IMR-90 (cell line): ENCODE data around the gene SPDEF. TPM values are rescaled to one million over a fixed set of nuclear protein-coding genes. Genes with fewer than 3 reads are reported as not detected.

Experiments
- ATAC-seq: fragments of 200-7000 bp; cut with Tn5 transposase; 2 replicates; pipeline ENCODE4 v1.9.1; 2020; ENCODE audit warnings: low read depth, mild to moderate bottlenecking, moderate library complexity
- BruUV-seq: library from RNA; stranded (reverse); fragments of 400-500 nt; replicated peaks from 2 replicates; lab custom pipeline; 2021; lab: Mats Ljungman, UMichigan
- CTCF ChIA-PET: fragments of 300-600 bp; formaldehyde crosslinking; extraction: SDS; loops from one replicate; lab custom pipeline; 2021; ENCODE audit warnings: antibody characterized with exemption; lab: Yijun Ruan, JAX
- POLR2A ChIA-PET: fragments of 300-600 bp; sonication (Branson Sonifier 250); formaldehyde crosslinking; loops from one replicate; lab custom pipeline; 2022; ENCODE audit warnings: antibody characterized with exemption; ENCODE audit not compliant: unreplicated experiment; lab: Charles Lee
- DNase-seq: peaks from one replicate; pipeline ENCODE4 v3.0.0; 2013
- H2AFZ ChIP-seq: replicated peaks from 2 replicates; pipeline ENCODE3; 2013; ENCODE audit warnings: low read length, mild to moderate bottlenecking; ENCODE audit not compliant: poor library complexity
- H2AK5ac ChIP-seq: 2 replicates; pipeline ENCODE4 v1.6.1; 2013; ENCODE audit warnings: low read depth, low read length, inconsistent platforms
- H2AK9ac ChIP-seq: replicated peaks from 2 replicates; pipeline ENCODE3; 2013; ENCODE audit warnings: mild to moderate bottlenecking, low read depth, low read length, moderate library complexity; ENCODE audit not compliant: poor library complexity
- H2BK120ac ChIP-seq: 2 replicates; pipeline ENCODE4 v1.6.1; 2013; ENCODE audit warnings: low read depth, low read length, inconsistent platforms
- H2BK15ac ChIP-seq: 3 replicates; pipeline ENCODE4 v1.6.1; 2013; ENCODE audit warnings: low read depth, low read length, inconsistent platforms
- H2BK20ac ChIP-seq: 2 replicates; pipeline ENCODE4 v1.6.1; 2013; ENCODE audit warnings: low read depth, mild to moderate bottlenecking, inconsistent platforms, low read length, moderate library complexity
- H2BK5ac ChIP-seq: 2 replicates; pipeline ENCODE4 v1.6.1; 2013; ENCODE audit warnings: mild to moderate bottlenecking, low read depth, low read length, inconsistent platforms; ENCODE audit not compliant: poor library complexity, severe bottlenecking
- H3K14ac ChIP-seq: replicated peaks from 2 replicates; pipeline ENCODE4 v1.6.1; 2013; ENCODE audit warnings: low read depth, low read length, inconsistent platforms
- H3K18ac ChIP-seq: 2 replicates; pipeline ENCODE4 v1.6.1; 2013; ENCODE audit warnings: low read depth, low read length, control low read depth
- H3K23ac ChIP-seq: 2 replicates; pipeline ENCODE4 v1.6.1; 2013; ENCODE audit warnings: low read depth, low read length, inconsistent platforms
- H3K27ac ChIP-seq: 2 replicates; pipeline ENCODE4 v1.5.1; 2013; ENCODE audit warnings: mild to moderate bottlenecking, control low read depth, low read length; ENCODE audit not compliant: insufficient read depth
- H3K27me3 ChIP-seq: 2 replicates; pipeline ENCODE4 v1.6.1; 2013; ENCODE audit warnings: low read length; ENCODE audit not compliant: control insufficient read depth, insufficient read depth
- H3K36me3 ChIP-seq: 2 replicates; pipeline ENCODE4 v1.6.1; 2013; ENCODE audit warnings: low read length, mixed read lengths; ENCODE audit not compliant: control insufficient read depth, insufficient read depth
- H3K4ac ChIP-seq: 2 replicates; pipeline ENCODE4 v1.6.1; 2013; ENCODE audit warnings: low read depth, low read length, inconsistent platforms
- H3K4me1 ChIP-seq: 2 replicates; pipeline ENCODE4 v1.6.1; 2013; ENCODE audit warnings: low read length, mixed read lengths; ENCODE audit not compliant: control insufficient read depth, insufficient read depth
- H3K4me2 ChIP-seq: 2 replicates; pipeline ENCODE4 v1.6.1; 2013; ENCODE audit warnings: low read depth, mild to moderate bottlenecking, control low read depth, low read length, moderate library complexity
- H3K4me3 ChIP-seq: 2 replicates; pipeline ENCODE4 v1.5.1; 2013; ENCODE audit warnings: low read depth, mild to moderate bottlenecking, control low read depth, low read length, moderate library complexity; ENCODE audit not compliant: insufficient read depth
- H3K56ac ChIP-seq: 2 replicates; pipeline ENCODE4 v1.6.1; 2013; ENCODE audit warnings: low read length, inconsistent platforms; ENCODE audit not compliant: insufficient read depth; ENCODE audit errors: extremely low read depth
- H3K79me1 ChIP-seq, 2 experiments: 2 replicates each; pipeline ENCODE4 v1.6.1; 2013; ENCODE audit warnings: low read length in 2 of 2, inconsistent platforms in 1 of 2, low read depth in 1 of 2
- H3K9ac ChIP-seq: 2 replicates; pipeline ENCODE4 v1.6.1; 2013; ENCODE audit warnings: low read depth, low read length, control low read depth
- H3K9me1 ChIP-seq: 2 replicates; pipeline ENCODE4 v1.6.1; 2013; ENCODE audit warnings: low read length, inconsistent platforms; ENCODE audit not compliant: insufficient read depth
- H3K9me3 ChIP-seq: 2 replicates; pipeline ENCODE4 v1.6.1; 2013; ENCODE audit warnings: low read length; ENCODE audit not compliant: control insufficient read depth, insufficient read depth
- H4K20me1 ChIP-seq: 2 replicates; pipeline ENCODE4 v1.6.1; 2013; ENCODE audit warnings: low read length, inconsistent platforms; ENCODE audit not compliant: insufficient read depth
- H4K5ac ChIP-seq: 2 replicates; pipeline ENCODE4 v1.6.1; 2013; ENCODE audit warnings: mild to moderate bottlenecking, low read depth, low read length, control low read depth
- H4K8ac ChIP-seq, 2 experiments: 2 replicates each; pipeline ENCODE4 v1.6.1; 2013; ENCODE audit warnings: low read depth in 2 of 2, low read length in 2 of 2, control low read depth in 1 of 2, inconsistent platforms in 1 of 2
- H4K91ac ChIP-seq: 2 replicates; pipeline ENCODE4 v1.6.1; 2013; ENCODE audit warnings: low read depth, low read length, inconsistent platforms; ENCODE audit not compliant: insufficient read depth
- BHLHE40 ChIP-seq: fragments of 150-350 bp; IDR thresholded peaks from 2 replicates; pipeline ENCODE4 v1.6.1; 2016; ENCODE audit warnings: mild to moderate bottlenecking, low read depth, low read length
- CHD1 ChIP-seq: IDR thresholded peaks from 2 replicates; pipeline ENCODE4 v1.6.1; 2012; ENCODE audit warnings: low read depth, low read length, improper control_type of control experiment
- MAFK ChIP-seq: IDR thresholded peaks from 2 replicates; pipeline ENCODE4 v1.6.1; 2012; ENCODE audit warnings: low read depth, low read length, improper control_type of control experiment
- MXI1 ChIP-seq: IDR thresholded peaks from 2 replicates; pipeline ENCODE4 v1.6.1; 2012; ENCODE audit warnings: low read depth, mild to moderate bottlenecking, low read length, moderate library complexity, borderline replicate concordance
- POLR2A ChIP-seq: IDR thresholded peaks from 2 replicates; pipeline ENCODE4 v1.6.1; 2012; ENCODE audit warnings: mild to moderate bottlenecking, low read depth, low read length
- RAD21 ChIP-seq: IDR thresholded peaks from 2 replicates; pipeline ENCODE4 v1.6.1; 2012; ENCODE audit warnings: low read length, improper control_type of control experiment
- RFX5 ChIP-seq: IDR thresholded peaks from 2 replicates; pipeline ENCODE4 v1.8.0; 2012; ENCODE audit warnings: low read depth, mild to moderate bottlenecking, low read length, moderate library complexity
- WGBS, 2 experiments: methylation state at CpG; one replicate each; pipeline versions ENCODE4 v1.1.5 to v1.1.7; 2013; ENCODE audit warnings: missing lambda C conversion rate in 2 of 2; ENCODE audit not compliant: insufficient read length in 1 of 2; ENCODE audit errors: extremely low coverage in 2 of 2; 5-methylcytosine and 5-hydroxymethylcytosine counted together
- dilution Hi-C: fragments of 300-500 bp; cut with HindIII; formaldehyde crosslinking; loops from one replicate; pipeline ENCODE4 v1.14.3; 2018; ENCODE audit warnings: low sequenced_read_pairs; ENCODE audit not compliant: unreplicated experiment
- in situ Hi-C: fragments of 300-500 bp; cut with MboI; formaldehyde crosslinking; loops from 3 replicates; pipeline ENCODE4 v1.14.3; 2019; ENCODE audit warnings: low sequenced_read_pairs, inconsistent platforms, mixed read lengths
- intact Hi-C: fragments of 100-400 bp; cut with micrococcal nuclease; formaldehyde crosslinking; loops from 2 replicates; pipeline ENCODE4 v1.10.0; 2022
- polyA plus RNA-seq, 3 experiments: library from polyadenylated mRNA; depleted of rRNA; stranded (reverse); fragments of >200 nt; gene quantifications; 2 replicates each; pipeline ENCODE4 v1.2.3, GENCODE V29; 2012; ENCODE audit warnings: low replicate concordance in 1 of 3
- total RNA-seq: library from RNA; depleted of rRNA; stranded (reverse); fragments of >200 nt; gene quantifications from 2 replicates; pipeline ENCODE4 v1.2.3, GENCODE V29; 2012
- TF ChIP-seq, protein P1 (sequence below): fragments of 150-350 bp; IDR thresholded peaks from 2 replicates; pipeline ENCODE4 v1.6.1; 2016; ENCODE audit warnings: low read depth, mild to moderate bottlenecking, low read length, moderate library complexity, borderline replicate concordance

Gene SPDEF
- total and polyA plus RNA-seq, 2 of the 4 experiments (the other 2 are of a cell fraction) = 0.05 TPM; not detected in 1

DNA sequence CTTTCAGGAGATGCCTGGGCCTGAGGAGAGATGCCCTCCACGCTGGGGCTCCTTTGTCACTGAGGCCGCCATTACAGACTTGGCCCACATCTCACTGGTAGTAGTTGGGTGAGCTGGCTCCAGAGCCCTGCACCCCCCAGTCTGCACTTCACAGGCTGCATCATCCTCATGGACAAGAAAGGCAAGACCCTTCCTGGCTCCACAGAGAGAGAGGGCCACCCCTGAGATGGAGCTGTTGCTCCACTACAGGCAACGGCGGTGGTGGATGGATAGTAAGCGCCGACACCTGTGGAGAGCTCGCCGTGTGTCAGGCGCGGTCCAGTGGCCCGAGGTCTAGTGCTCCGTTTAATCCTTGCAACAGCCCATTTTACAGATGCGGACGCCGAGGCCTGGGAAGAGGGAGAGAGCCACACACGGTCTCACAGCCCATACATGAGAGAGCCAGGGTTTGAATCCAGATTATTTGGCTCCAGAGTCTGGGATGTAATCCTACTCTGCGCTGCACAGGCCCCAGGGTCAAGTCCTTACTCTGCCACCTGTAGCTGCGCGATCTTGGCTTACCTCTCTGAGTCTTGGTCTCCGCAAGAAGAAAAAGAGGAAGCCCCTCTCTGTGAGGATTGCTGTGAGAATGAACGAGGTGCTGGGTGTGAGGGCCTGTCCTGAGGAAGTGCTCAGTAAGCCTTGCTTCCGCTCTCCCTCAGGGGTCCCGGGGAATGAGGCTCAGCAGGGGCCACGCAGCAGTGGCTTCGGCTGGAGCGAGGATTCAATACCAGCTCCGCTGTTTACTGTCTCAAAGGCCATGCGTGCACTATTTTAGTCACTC, 34.5 kb downstream of the SPDEF start:
- Histone ChIP-seq H3K9ac (no peak overlapping the region), H2AFZ (no peak overlapping the region), H3K4me1 (peaks cover 2% of the 10 kb centered on the region), H2BK120ac (no peak overlapping the region), H2BK15ac (no peak overlapping the region), H4K5ac (no peak overlapping the region), H3K9me1 (no peaks in the 10 kb centered on the region), H2BK5ac (no peak overlapping the region), H3K56ac (no peak overlapping the region), H3K27ac (no peak overlapping the region), H4K91ac (no peak overlapping the region), H3K14ac (no peak overlapping the region), H3K23ac (no peak overlapping the region), H3K18ac (no peak overlapping the region), H3K9me3 (no peaks in the 10 kb centered on the region; the same call in 1 of the 2 replicates), H3K36me3 (no peaks in the 10 kb centered on the region), H2AK9ac (peak overlapping the region; percentile 31), H2AK5ac (no peak overlapping the region), H2BK20ac (no peak overlapping the region), H3K4ac (no peak overlapping the region), H4K8ac (no peak overlapping the region), H4K20me1 (no peaks in the 10 kb centered on the region), H3K79me1 (no peaks in the 10 kb centered on the region), H3K4me3 (no peak overlapping the region), H3K27me3 (peaks cover 29% of the 10 kb centered on the region), H3K4me2 (no peak overlapping the region)
- DNase-seq (no peak), ATAC-seq (no peak)
- in situ Hi-C loops (no loop called here), dilution Hi-C loops (no loop called here), intact Hi-C loops (no loop called here)
- POLR2A ChIA-PET = no interaction called here
- TF ChIP-seq, protein P1, sequence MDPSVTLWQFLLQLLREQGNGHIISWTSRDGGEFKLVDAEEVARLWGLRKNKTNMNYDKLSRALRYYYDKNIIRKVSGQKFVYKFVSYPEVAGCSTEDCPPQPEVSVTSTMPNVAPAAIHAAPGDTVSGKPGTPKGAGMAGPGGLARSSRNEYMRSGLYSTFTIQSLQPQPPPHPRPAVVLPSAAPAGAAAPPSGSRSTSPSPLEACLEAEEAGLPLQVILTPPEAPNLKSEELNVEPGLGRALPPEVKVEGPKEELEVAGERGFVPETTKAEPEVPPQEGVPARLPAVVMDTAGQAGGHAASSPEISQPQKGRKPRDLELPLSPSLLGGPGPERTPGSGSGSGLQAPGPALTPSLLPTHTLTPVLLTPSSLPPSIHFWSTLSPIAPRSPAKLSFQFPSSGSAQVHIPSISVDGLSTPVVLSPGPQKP = no peak
- no peak for TF ChIP-seq POLR2A
- no peak for TF ChIP-seq CHD1
- no peak for TF ChIP-seq BHLHE40
- no peak for TF ChIP-seq RAD21
- no peak for TF ChIP-seq RFX5
- TF ChIP-seq MXI1 = no peak
- TF ChIP-seq MAFK = no peak
- CTCF ChIA-PET = interaction anchor here (0.6 kb wide), 1 partner anchor 103 kb away, joined by 3 read pairs; no protein-coding TSS in a partner anchor
- BruUV-seq = no TSS peak
- 80% methylated on average over 18 of the region's 28 CpGs; no CpG with 5 or more reads in 1 of the 2 experiments for WGBS, 2 experiments
